Measurements from ENCODE around the gene GRK2. TPM values are rescaled to one million over a fixed set of nuclear protein-coding genes. Genes with fewer than 3 reads are reported as not detected.

Gene GRK2
- total and polyA plus RNA-seq, 9 of the 15 experiments (the other 6 are each of a cell fraction or from before 2014, with no cell fraction given) = 0.24 to 95.8 (median 56.5) TPM

- TF ChIP-seq PRPF4 (IDR thresholded peaks at IDR 0.05; ENCODE audit: insufficient read depth, low read depth, low read length, poor library complexity, severe bottlenecking) = no peak
- TF ChIP-seq KAT2B (IDR thresholded peaks at IDR 0.05; ENCODE audit: low read depth, low read length) = no peak
- TF ChIP-seq MYC (IDR thresholded peaks at IDR 0.05; ENCODE audit: low read depth, low read length) = no peak; the same call in none of the 2 replicates
- TF ChIP-seq MYC (CRISPR knock-in tag; IDR thresholded peaks at IDR 0.05; ENCODE audit: borderline replicate concordance, low read depth) = peak; percentile 51; the same call in 1 of the 2 replicates
- TF ChIP-seq RAD21 (CRISPR knock-in tag; conservative IDR thresholded peaks at IDR 0.05 in 1 of 2, IDR thresholded peaks at IDR 0.05 in 1 of 2) = peak; percentile 99 to 100
- TF ChIP-seq, protein P1, sequence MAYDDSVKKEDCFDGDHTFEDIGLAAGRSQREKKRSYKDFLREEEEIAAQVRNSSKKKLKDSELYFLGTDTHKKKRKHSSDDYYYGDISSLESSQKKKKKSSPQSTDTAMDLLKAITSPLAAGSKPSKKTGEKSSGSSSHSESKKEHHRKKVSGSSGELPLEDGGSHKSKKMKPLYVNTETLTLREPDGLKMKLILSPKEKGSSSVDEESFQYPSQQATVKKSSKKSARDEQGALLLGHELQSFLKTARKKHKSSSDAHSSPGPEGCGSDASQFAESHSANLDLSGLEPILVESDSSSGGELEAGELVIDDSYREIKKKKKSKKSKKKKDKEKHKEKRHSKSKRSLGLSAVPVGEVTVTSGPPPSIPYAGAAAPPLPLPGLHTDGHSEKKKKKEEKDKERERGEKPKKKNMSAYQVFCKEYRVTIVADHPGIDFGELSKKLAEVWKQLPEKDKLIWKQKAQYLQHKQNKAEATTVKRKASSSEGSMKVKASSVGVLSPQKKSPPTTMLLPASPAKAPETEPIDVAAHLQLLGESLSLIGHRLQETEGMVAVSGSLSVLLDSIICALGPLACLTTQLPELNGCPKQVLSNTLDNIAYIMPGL (CRISPR knock-in tag; IDR thresholded peaks at IDR 0.05) = peak; percentile 62; the same call in 1 of the 2 replicates
- no peak for TF ChIP-seq MAFG (tag; conservative IDR thresholded peaks at IDR 0.05)
- TF ChIP-seq U2AF2 (optimal IDR thresholded peaks at IDR 0.05; ENCODE audit: low read depth, low read length) = no peak
- 0 out of 2 replicates have a peak, but pooled peaks have one; percentile 4 for TF ChIP-seq CAMTA2 (CRISPR knock-in tag; conservative IDR thresholded peaks at IDR 0.05)
- TF ChIP-seq, protein P2, sequence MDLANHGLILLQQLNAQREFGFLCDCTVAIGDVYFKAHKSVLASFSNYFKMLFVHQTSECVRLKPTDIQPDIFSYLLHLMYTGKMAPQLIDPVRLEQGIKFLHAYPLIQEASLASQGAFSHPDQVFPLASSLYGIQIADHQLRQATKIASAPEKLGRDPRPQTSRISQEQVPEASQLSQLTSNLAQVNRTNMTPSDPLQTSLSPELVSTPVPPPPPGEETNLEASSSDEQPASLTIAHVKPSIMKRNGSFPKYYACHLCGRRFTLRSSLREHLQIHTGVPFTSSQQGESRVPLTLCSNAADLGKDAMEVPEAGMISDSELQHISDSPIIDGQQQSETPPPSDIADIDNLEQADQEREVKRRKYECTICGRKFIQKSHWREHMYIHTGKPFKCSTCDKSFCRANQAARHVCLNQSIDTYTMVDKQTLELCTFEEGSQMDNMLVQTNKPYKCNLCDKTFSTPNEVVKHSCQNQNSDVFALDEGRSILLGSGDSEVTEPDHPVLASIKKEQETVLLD (IDR thresholded peaks at IDR 0.05) = peak; percentile 97
- TF ChIP-seq NRF1 (conservative IDR thresholded peaks at IDR 0.05 in 1 of 2, IDR thresholded peaks at IDR 0.05 in 1 of 2) = peak; percentile 96 to 98
- peak; percentile 59; the same call in 1 of the 2 replicates for TF ChIP-seq RNF2 (IDR thresholded peaks at IDR 0.05)
- TF ChIP-seq TARDBP (IDR thresholded peaks at IDR 0.05) = peak; percentile 48; the same call in 1 of the 2 replicates
- TF ChIP-seq FIP1L1 (IDR thresholded peaks at IDR 0.05; ENCODE audit: low read depth, low read length, poor library complexity, severe bottlenecking) = no peak
- TF ChIP-seq ZNF324 (CRISPR knock-in tag; IDR thresholded peaks at IDR 0.05) = no peak
- TF ChIP-seq GABPB1 (CRISPR knock-in tag; IDR thresholded peaks at IDR 0.05) = peak; percentile 86
- TF ChIP-seq, protein P3, sequence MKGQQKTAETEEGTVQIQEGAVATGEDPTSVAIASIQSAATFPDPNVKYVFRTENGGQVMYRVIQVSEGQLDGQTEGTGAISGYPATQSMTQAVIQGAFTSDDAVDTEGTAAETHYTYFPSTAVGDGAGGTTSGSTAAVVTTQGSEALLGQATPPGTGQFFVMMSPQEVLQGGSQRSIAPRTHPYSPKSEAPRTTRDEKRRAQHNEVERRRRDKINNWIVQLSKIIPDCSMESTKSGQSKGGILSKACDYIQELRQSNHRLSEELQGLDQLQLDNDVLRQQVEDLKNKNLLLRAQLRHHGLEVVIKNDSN (CRISPR knock-in tag; IDR thresholded peaks at IDR 0.05) = no peak
- TF ChIP-seq ZNF408 (CRISPR knock-in tag; IDR thresholded peaks at IDR 0.05; ENCODE audit: low read depth) = no peak
- peak; percentile 70 for TF ChIP-seq TBP (optimal IDR thresholded peaks at IDR 0.05; ENCODE audit: low read depth, low read length)
- peak; percentile 42; the same call in 1 of the 2 replicates for TF ChIP-seq ZNF431 (CRISPR knock-in tag; IDR thresholded peaks at IDR 0.05)
- peak; percentile 52 for TF ChIP-seq NFIC (IDR thresholded peaks at IDR 0.05)
- TF ChIP-seq, protein P4, sequence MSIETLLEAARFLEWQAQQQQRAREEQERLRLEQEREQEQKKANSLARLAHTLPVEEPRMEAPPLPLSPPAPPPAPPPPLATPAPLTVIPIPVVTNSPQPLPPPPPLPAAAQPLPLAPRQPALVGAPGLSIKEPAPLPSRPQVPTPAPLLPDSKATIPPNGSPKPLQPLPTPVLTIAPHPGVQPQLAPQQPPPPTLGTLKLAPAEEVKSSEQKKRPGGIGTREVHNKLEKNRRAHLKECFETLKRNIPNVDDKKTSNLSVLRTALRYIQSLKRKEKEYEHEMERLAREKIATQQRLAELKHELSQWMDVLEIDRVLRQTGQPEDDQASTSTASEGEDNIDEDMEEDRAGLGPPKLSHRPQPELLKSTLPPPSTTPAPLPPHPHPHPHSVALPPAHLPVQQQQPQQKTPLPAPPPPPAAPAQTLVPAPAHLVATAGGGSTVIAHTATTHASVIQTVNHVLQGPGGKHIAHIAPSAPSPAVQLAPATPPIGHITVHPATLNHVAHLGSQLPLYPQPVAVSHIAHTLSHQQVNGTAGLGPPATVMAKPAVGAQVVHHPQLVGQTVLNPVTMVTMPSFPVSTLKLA (conservative IDR thresholded peaks at IDR 0.05) = peak in 1 of 2 experiments; percentile 73
- TF ChIP-seq CHD2 (IDR thresholded peaks at IDR 0.05; ENCODE audit: low read depth, low read length) = peak; percentile 36; the same call in 1 of the 2 replicates
Measured at GRCh38 chr11:67317205-67317887, 51.1 kb downstream of the GRK2 start (continued).

Measured in K562 (cell line).